Adrenal gland (tissue), 12 donors: ENCODE measurements around the gene IFNGR1. TPM values are rescaled to one million over a fixed set of nuclear protein-coding genes. Genes with fewer than 3 reads are reported as not detected.

Source experiments
- DNase-seq, 7 donors: peaks; one replicate each; pipeline ENCODE4 v3.0.0-alpha.2; 2019 to 2020
- H3K27ac ChIP-seq, 5 donors: fragments of 200-600 bp; sonication (generic) in 4 of 5; 1 replicate in 3 of 5; 2 replicates in 2 of 5; pipeline versions ENCODE4 v1.5.1 to v1.8.0; 2016 to 2020; ENCODE audit warnings: mild to moderate bottlenecking in 1 of 5
- H3K27me3 ChIP-seq: fragments of 200-600 bp; 2 replicates; pipeline ENCODE4 v1.8.0; 2021
- H3K36me3 ChIP-seq, 2 donors: fragments of 200-600 bp; replicated peaks in 1 of 2; 1 replicate in 1 of 2; 2 replicates in 1 of 2; pipeline versions ENCODE4 v1.5.1 to v1.8.0; 2018 to 2022
- H3K4me1 ChIP-seq, 2 donors: fragments of 200-600 bp; replicated peaks in 1 of 2; 1 replicate in 1 of 2; 2 replicates in 1 of 2; pipeline versions ENCODE4 v1.5.1 to v1.8.0; 2018 to 2021
- H3K4me3 ChIP-seq, 4 donors: fragments of 200-600 bp; sonication (generic) in 3 of 4; one replicate each; pipeline ENCODE4 v1.5.1; 2016 to 2018
- H3K9me3 ChIP-seq, 3 donors: fragments of 200-600 bp; sonication (generic) in 1 of 3; replicated peaks in 1 of 3; 1 replicate in 2 of 3; 2 replicates in 1 of 3; pipeline versions ENCODE4 v1.5.1 to v1.8.0; 2016 to 2021
- CTCF ChIP-seq, 6 experiments: fragments of 450-650 bp in 4 of 6; fragments of 200-600 bp in 2 of 6; sonication (generic) in 1 of 6; IDR thresholded peaks; 1 replicate in 5 of 6; 2 replicates in 1 of 6; pipeline versions ENCODE4 v1.5.1 to v1.8.0; 2016 to 2021; ENCODE audit warnings: antibody characterized with exemption in 6 of 6, mild to moderate bottlenecking in 2 of 6, moderate library complexity in 1 of 6
- POLR2A ChIP-seq, 2 donors: fragments of 450-650 bp; IDR thresholded peaks; one replicate each; pipeline ENCODE4 v1.6.1; 2017; ENCODE audit warnings: antibody characterized with exemption in 2 of 2, mild to moderate bottlenecking in 2 of 2, moderate library complexity in 1 of 2
- WGBS, 4 donors: extraction: QIAGEN DNeasy Blood & Tissue Kit in 2 of 4; methylation state at CpG; one replicate each; pipeline versions ENCODE4 v1.1.5 to v1.1.7; 2013 to 2017; 5-methylcytosine and 5-hydroxymethylcytosine counted together
- intact Hi-C, 2 donors: fragments of 100-400 bp; cut with DNase I; formaldehyde crosslinking; loops; one replicate each; pipeline versions ENCODE4 v1.14.1 to v1.15.0; 2022 to 2023
- polyA plus RNA-seq, 3 donors: library from polyadenylated mRNA; stranded (reverse); fragments of 200-250 nt in 2 of 3; fragments of 350-450 nt in 1 of 3; fragmentation: Illumina TruSeq in 1 of 3; extraction: RNeasy Lipid Tissue Mini Kit (QIAGEN cat#74804) in 1 of 3; gene quantifications; one replicate each; pipeline ENCODE4 v1.2.3, GENCODE V29; 2013 to 2014
- total RNA-seq, 9 donors: library from RNA; depleted of rRNA in 4 of 9; stranded (reverse); fragments of >200 nt in 4 of 9; fragments of 120-200 nt in 1 of 9; fragmentation: NEBNext Ultra II Directional in 1 of 9; extraction: Animal tissue kit (Norgen Biotek cat#: 25700) in 1 of 9; gene quantifications; one replicate each; pipeline versions ENCODE4 v1.1.0 to v1.2.4, GENCODE V29; 2013 to 2023
- donor health status: healthy with polysubstance abuse.
- donor health status: Bipolar disorder and iron deficiency.
- donor health status: DM: yes; HTN: yes; CAD: no.
- donor health status: DM: no; HTN: no; CAD: no.
- donor health status: DM: no; HTN: no; CAD: no.
- donor health status: DM: yes; HTN: yes; CAD: no.

The IFNGR1 gene
- total and polyA plus RNA-seq, 12 donors, result 55.5 to 110 (median 69.9) TPM

- H3K9me3 ChIP-seq, result no peaks in the 10 kb centered on the region
- no peak overlapping the region for H3K27ac ChIP-seq
- no peak overlapping the region for H3K4me3 ChIP-seq
- TF ChIP-seq POLR2A (IDR thresholded peaks at IDR 0.05) (no peak), CTCF (IDR thresholded peaks at IDR 0.05) (no peak)
- DNase-seq, result no peak
- 64 to 71% (median 67%) methylated on average over 13 of the region's 13 CpGs for WGBS, 4 donors
- intact Hi-C loops, result no loop called here
- no peaks in the 10 kb centered on the region for H3K36me3 ChIP-seq
- H3K27me3 ChIP-seq, result no peaks in the 10 kb centered on the region
- H3K4me1 ChIP-seq, result peaks cover 0 to 10% of the 10 kb centered on the region in 2 donors
Measured at GRCh38 chr6:137171824-137172733, 47.1 kb downstream of the IFNGR1 start.

GRCh38 chr6:137171053-137171374, 48.2 kb downstream of the IFNGR1 start:
- Histone ChIP-seq H3K4me3 (no peak overlapping the region), H3K36me3 (no peaks in the 10 kb centered on the region)
- intact Hi-C loops, result no loop called here

GRCh38 chr6:137170266-137171052, 48.7 kb downstream of the IFNGR1 start:
- Histone ChIP-seq H3K4me3 (no peak overlapping the region), H3K27ac (no peak overlapping the region), H3K36me3 (no peaks in the 10 kb centered on the region), H3K9me3 (no peaks in the 10 kb centered on the region), H3K4me1 (peaks cover 0 to 3% of the 10 kb centered on the region in 2 donors), H3K27me3 (no peaks in the 10 kb centered on the region)
- WGBS, 4 donors, result 78 to 83% (median 81%) methylated on average over 13 of the region's 13 CpGs
- intact Hi-C loops, result no loop called here
- TF ChIP-seq CTCF (IDR thresholded peaks at IDR 0.05) (no peak), POLR2A (IDR thresholded peaks at IDR 0.05) (no peak)
- DNase-seq, result no peak

More at GRCh38 chr6:137171053-137171374, 48.2 kb downstream of the IFNGR1 start:
- TF ChIP-seq CTCF (IDR thresholded peaks at IDR 0.05), result no peak
- TF ChIP-seq POLR2A (IDR thresholded peaks at IDR 0.05), result no peak
- peaks cover 0 to 9% of the 10 kb centered on the region in 2 donors for H3K4me1 ChIP-seq
- no peak overlapping the region for H3K27ac ChIP-seq
- H3K9me3 ChIP-seq, result no peaks in the 10 kb centered on the region
- WGBS, 4 donors, result 82 to 93% (median 89%) methylated on average over 1 of the region's 1 CpG
- H3K27me3 ChIP-seq, result no peaks in the 10 kb centered on the region
- no peak for DNase-seq

GRCh38 chr6:137167702-137168377, 51.3 kb downstream of the IFNGR1 start:
- Histone ChIP-seq H3K36me3 (no peaks in the 10 kb centered on the region), H3K9me3 (no peaks in the 10 kb centered on the region), H3K4me3 (no peak overlapping the region), H3K27me3 (no peaks in the 10 kb centered on the region), H3K27ac (no peak overlapping the region), H3K4me1 (no peaks in the 10 kb centered on the region)
- TF ChIP-seq POLR2A (IDR thresholded peaks at IDR 0.05) (no peak), CTCF (IDR thresholded peaks at IDR 0.05) (no peak)
- no peak for DNase-seq
- intact Hi-C loops, result no loop called here
- 74 to 95% (median 88%) methylated on average over 4 of the region's 4 CpGs for WGBS, 4 donors
